ENCODE measurements around the gene TXNDC2. TPM values are rescaled to one million over a fixed set of nuclear protein-coding genes. Genes with fewer than 3 reads are reported as not detected.
"Not testable (repeated sequence)": the region's sequence is repeated elsewhere in the genome, so short reads cannot be mapped to it uniquely, and the experiment has no call there.

The TXNDC2 gene
- total RNA-seq, 1 donor from 2014 or later = not detected

DNA sequence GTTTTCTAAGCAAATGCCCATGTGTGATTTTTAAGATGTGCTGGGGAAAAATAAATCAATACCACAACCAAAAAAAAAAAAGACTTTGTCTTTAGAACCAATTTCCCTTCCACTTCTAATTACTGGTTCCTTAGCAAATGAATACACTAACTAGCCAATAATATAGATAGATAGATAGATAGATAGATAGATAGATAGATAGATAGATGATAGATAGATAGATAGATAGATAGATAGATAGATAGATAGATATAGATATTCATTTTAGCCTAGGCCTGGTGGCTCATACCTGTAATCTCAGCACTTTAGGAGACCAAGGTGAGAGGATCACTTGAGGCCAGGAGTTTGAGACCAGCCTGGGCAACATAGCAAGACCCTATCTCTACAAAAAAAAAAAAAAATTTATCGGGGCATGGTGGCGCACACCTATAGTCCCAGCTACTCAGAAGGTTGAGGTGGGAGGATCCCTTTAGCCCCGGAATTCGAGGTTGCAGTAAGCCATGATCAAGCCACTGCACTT is 28.2 kb upstream of the TXNDC2 start:
- intact Hi-C loops (cut with DNase I); DNase-seq; ATAC-seq (ENCODE audit: poor library complexity): not testable (repeated sequence)

DNA sequence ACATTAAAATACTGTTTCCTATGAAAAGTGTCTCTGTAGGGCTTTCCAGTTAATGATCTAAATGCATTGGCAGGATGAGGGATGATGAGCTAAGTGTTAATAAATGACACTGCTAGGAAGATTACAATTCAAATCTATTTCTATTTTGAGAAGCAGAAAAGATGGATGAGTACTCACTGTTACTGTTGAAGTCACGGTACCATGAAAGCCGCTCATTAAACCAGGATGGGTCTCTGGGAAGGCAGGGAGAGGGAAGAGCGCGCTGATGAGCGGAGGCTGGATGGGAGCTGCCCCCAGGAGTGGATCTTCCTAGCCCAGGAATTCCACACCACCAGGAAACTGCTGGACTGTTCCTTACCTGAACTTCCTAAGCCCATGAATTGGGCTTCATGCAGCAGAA is 27.1 kb upstream of the TXNDC2 start:
- intact Hi-C loops (cut with DNase I) = no loop called here
- DNase-seq (no peak), ATAC-seq (ENCODE audit: poor library complexity) (no peak)

DNA sequence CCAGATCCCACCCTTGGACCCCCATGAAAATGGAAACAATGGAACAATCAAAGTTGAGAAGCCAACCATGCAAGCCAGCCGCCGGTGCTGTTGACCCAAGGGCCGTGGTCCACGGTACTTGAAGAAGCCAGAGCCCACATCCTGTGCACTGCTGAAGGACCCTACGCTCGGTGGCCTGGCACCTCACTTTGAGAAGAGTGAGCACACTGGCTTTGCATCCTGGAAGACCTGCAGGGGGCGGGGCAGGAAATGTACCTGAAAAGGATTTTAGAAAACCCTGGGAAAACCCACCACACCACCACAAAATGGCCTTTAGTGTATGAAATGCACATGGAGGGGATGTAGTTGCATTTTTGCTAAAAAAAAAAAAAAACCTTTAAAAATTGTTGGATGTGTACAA is 26.5 kb upstream of the TXNDC2 start:
- ATAC-seq (ENCODE audit: poor library complexity) (no peak), DNase-seq (no peak)
- intact Hi-C loops (cut with DNase I) = no loop called here

DNA sequence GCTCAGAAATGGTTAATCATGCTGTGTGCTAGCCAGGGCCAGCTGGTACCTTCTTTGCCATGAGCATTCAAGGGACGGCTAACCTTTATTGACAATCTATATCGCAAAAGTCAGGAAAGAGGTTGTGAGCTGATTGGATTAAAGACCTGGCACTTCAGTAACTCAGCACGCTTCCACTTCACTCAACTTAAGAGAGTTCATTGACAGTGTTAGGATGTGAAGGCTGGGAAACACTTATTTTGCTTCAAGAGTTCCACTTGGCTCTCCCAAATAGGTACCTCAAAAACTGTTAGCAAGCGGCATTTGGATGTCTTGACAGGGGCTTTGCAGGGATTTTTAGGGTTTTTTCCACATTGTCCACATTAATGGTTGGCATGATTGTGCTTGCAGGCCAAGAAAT is 25.1 kb upstream of the TXNDC2 start:
- no peak for ATAC-seq (ENCODE audit: poor library complexity)
- intact Hi-C loops (cut with DNase I) = no loop called here
- DNase-seq = no peak

DNA sequence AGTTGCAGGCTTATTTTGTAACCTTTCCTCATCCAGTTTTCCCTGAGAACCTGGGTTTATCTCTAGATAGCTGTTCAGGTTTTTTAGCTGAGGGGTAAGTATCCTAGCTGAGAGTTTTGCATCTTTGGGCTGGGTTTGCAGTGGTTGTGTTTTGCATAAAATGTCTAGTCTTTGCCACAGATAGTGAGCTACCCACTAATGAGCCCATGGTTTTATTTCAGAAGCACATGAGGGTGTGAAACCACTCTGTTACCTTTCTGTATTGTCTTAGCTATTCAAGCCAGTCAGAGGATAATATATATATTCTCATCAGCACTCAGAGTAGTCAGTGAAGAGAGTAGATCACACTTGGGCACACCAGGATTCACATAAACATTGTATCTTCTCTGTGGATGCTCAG is 24.6 kb upstream of the TXNDC2 start:
- no peak for ATAC-seq (ENCODE audit: poor library complexity)
- DNase-seq = no peak
- intact Hi-C loops (cut with DNase I) = no loop called here

DNA sequence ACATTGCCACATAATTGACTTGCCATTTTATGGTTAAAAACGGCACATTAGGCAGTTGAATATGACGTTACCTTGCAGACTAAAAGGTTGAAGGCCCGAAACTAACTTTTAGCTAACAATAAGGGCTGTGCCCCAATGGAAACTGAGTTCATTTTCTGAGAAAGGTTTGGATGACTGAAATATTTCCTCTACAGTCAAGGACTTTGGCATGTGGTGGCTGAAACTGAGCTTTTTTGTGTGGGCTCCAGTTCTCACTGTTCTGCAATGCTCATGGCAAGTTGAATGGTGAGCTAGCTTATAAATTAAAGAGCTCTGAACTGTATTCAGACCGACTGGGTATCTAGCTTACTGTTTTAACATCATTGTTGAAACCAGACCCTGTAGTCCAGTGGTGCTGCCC is 23.8 kb upstream of the TXNDC2 start:
- no peak for DNase-seq
- ATAC-seq (ENCODE audit: poor library complexity) = no peak
- intact Hi-C loops (cut with DNase I) = no loop called here

DNA sequence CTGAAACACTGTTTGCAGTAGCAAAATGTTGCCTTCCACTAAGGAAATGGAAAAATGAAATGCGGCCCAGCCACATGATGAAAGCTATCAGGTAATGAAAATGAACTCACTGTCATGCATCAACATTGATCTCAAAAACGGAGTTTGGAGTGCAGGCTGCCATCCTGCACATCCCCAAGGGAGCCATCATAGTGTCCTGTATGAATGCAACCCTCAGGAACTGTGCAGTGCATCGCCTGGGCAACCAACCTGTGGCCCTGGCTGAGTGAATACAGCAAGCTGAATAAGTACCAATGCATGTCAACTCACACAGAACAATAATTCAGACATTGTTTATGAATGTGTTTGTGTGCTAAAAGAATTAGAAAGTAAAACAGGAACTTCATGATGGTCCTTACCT is 23.1 kb upstream of the TXNDC2 start:
- intact Hi-C loops (cut with DNase I) = no loop called here
- DNase-seq = no peak
- no peak for ATAC-seq (ENCODE audit: poor library complexity)

DNA sequence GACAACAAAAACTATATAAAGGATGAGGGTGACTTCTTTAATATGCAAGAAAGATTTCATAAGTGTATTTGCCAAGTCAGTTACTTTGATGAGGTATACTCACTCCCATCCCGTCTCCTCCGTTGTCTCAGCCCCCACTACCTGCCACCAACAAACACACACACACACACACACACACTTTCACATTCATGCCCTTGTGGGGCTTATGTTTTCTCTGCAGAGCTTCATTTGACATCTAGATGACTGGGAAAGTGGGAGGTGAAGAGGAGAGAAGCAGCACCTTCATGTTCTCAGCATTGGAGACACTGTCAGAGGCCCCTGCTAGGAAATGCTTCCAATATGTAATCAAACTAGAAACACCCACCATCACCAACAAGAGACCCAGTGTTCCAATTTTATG is 22.5 kb upstream of the TXNDC2 start:
- intact Hi-C loops (cut with DNase I) = no loop called here
- ATAC-seq (ENCODE audit: poor library complexity) (no peak), DNase-seq (no peak)

DNA sequence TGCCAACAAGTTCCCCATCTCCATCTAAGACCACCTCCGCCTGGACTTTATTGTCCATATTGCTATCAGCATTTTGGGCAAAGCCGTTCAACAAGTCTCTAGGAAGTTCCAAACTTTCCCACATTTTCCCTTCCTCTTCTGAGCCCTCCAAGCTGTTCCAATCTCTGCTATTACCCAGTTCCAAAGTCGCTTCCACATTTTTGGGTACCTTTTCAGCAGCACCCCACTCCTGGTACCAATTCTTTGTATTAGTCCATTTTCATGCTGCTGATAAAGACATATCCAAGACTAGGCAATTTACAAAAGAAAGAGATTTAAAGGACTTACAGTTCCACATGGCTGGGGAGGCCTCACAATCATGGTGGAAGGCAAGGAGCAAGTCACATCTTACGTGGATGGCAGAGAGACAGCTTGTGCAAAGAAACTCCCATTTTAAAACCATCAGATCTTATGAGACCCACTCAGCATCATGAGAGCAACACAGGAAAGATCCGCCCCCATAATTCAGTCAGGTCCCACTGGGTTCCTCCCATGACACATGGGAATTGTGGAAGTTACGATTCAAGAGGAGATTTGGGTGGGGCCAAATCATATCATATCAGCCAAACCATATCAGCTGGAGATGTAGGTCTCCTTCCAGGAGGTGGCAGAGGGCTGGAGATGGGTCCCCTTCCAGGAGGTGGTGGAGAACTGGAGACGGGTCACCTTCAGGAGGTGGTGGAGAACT is 19.8 kb upstream of the TXNDC2 start:
- no peak for DNase-seq

DNA sequence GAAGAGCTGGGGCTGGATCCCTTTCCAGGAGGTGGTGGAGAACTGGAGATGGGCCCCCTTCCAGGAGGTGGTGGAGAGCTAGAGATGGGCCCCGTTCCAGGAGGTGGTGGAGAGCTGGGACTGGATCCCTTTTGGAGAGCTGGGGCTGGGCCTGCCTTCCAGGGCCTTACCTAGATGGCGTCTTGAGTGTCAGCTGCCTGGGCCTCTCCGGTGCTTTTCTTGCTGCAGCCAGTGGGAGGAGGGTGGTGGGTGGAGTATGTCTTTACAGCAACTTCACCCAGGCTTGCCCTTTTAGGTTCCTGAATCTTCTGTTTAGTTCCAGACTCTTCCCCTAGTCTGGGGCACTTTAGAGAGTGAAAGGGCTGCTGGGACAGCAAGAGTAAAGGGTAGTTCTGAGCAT is 19.1 kb upstream of the TXNDC2 start:
- intact Hi-C loops (cut with DNase I) = no loop called here
- DNase-seq = no peak
- ATAC-seq (ENCODE audit: poor library complexity) = no peak

More for the DNA sequence above, 19.8 kb upstream of the TXNDC2 start:
- no peak for ATAC-seq (ENCODE audit: poor library complexity)
- intact Hi-C loops (cut with DNase I) = no loop called here

DNA sequence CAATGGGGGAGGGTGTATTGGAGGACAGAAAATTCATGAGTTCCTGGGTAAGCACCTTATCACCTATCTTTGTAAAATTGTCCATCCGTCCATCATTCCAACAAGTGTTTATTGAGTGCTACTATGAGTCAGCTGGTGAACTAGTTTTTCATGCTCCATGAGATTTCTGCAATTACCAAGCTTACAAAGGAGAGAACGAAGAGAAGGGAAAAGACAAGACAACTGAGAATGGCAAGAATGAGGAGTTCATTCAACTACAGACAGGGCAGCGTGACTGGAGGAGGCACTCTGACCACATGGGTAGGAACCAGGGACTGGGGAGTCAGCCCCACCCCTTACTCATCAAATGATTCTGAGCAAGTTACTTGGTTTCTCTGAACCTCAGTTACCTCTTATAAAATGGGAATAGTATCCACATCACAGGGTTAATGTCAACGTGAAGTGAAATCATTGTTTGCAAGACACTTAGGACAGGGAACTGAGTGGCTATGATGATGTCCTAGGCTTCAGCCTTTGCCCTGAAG is 18.6 kb upstream of the TXNDC2 start:
- DNase-seq (no peak), ATAC-seq (ENCODE audit: poor library complexity) (no peak)
- intact Hi-C loops (cut with DNase I) = no loop called here

DNA sequence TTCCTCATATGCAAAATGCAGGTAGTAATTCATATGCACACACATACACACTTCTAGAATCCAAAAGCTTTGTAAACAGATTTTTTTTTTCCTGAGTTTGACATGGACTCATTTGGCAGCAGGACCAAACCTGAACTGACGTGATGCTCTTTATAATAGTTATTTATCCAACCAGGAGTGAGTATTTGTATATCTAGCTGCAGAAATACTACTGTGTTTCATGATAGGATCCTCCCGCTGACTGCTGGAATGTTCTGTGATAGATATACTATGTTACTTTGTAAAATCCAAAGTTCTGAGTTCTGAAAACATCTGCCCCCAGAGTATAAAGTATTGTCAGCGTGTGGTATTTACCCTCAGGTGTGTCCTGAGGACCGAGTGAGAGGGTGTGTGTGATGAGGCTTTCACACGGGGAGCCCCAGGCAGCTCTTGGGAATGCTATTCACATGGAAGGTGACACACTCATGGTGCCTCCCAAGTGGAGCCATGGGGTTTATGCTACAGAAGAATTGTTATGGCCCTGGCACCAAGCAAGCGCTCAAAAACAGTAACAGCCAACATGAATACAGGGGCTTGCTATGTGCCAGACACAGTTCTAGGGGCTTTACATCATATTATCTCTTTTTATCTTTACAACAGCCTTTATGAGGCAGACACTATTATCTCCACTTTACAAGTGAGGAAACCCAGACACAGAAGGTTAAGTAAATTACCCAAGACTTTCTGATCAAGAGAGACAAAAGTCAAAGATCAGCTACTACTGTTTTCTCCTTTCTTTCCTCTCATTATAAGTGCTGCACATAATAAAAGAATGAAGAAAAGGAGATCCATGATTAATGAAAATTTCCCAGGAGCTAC is 16.7 kb upstream of the TXNDC2 start:
- ATAC-seq (ENCODE audit: poor library complexity) (no peak), DNase-seq (no peak)
- intact Hi-C loops (cut with DNase I) = no loop called here

DNA sequence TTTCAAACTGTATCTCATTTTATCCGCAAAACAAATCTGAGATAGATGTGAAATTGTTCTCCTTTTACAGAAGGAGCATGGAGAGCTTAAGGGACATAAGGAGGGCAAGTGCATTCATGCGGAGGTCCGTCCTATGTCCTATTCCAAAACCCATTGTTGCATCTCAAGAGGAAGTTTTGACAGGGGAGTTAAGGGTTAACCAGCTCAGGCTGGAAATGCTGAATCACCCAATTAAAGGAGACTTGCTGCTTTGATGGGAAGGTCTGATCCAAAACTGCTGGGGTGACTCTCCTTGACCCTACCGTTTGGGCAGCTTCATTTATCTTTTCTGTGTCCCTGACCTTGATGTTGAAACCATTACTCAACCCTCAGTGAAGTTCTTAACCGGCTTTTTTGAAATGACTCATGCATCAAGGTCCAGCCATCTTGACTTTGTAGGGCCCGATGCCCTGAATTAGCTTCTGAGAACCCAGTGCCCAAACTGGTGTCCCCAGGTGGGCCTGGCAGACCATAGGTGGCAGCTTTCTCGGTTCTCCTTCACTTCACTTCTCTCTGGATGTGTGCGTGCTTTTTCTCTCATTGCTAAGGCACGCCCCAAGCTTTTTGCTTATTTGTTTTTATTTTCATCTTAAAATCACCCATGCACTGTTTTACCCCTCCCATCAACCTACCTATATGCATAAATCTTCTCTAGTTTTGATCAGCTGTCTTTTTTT is 15.9 kb upstream of the TXNDC2 start:
- intact Hi-C loops (cut with DNase I) = no loop called here
- DNase-seq (no peak), ATAC-seq (ENCODE audit: poor library complexity) (no peak)

DNA sequence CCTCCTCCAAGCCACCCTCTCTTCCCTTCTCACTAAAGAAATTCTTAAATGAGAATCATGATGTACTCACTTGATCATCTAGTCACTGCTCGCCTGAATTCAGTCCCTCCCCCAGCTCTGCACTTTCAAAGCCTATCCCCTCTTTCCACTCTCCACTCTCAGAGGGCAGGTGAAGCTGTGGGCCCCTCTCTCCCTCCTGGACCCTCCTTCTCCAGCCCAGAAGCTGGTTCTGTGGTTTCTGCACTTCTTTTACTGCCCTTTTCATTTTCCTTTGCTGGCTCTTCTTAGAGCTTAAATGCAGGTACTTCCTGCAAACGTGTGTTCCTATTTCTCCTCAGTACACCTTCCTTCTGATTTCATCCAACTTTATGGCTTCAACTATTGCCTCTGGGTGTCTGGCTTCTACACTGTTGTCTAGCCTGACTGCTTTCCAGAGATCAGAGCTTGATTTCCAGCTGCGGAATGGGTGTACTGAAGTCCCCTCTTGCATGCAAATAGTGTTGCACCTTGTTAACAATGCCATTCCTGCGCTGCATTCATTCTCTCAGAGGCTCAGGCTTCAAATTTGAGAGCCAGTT is 15.3 kb upstream of the TXNDC2 start:
- DNase-seq = no peak
- intact Hi-C loops (cut with DNase I) = no loop called here

DNA sequence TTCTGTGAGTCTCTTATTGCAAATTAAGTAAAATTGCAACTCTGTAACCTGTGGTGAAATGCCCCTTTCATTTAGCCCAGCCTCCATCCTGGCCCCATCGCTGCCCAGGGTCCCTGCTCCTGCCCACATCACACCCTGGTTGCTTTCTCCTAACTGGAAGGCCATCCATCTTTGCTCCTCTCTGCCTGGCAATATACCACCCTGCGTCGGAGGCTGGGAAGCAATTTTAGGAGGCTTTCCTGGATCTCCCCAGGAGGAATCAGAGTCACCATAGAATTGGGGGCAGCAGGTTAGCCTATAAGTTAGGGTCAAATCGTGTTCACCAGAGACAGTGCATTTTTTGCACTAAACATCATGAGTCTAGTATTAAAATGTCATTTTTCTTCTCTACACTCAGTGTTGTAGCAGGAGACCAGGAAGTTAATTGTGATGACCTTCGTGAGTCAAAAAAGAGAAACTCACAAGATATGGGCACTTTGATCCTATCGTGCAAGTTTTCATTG is 14.5 kb upstream of the TXNDC2 start:
- DNase-seq (no peak), ATAC-seq (ENCODE audit: poor library complexity) (no peak)
- intact Hi-C loops (cut with DNase I) = no loop called here

More for the DNA sequence above, 15.3 kb upstream of the TXNDC2 start:
- no peak for ATAC-seq (ENCODE audit: poor library complexity)

DNA sequence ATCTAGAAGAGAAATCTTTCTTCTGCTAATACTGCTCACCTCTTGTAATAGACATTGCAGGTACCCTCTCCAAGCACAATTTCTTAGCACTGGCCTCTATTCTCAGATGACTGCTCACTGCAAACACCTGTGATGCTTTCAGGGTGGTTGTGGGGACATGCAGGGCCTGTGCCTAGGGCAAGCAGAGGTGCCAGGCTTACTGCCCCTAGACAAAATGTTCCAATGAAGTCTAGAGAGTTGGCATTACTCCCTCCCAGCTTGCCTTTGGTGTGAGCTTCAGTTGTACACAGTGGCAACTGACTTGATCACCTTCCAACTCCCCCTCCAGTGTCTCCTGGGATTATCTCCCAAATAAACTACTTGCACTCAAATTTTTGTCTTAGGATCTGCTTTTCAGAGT is 12.9 kb upstream of the TXNDC2 start:
- ATAC-seq (ENCODE audit: poor library complexity) (peak; percentile 50), DNase-seq (no peak)
- intact Hi-C loops (cut with DNase I) = no loop called here

DNA sequence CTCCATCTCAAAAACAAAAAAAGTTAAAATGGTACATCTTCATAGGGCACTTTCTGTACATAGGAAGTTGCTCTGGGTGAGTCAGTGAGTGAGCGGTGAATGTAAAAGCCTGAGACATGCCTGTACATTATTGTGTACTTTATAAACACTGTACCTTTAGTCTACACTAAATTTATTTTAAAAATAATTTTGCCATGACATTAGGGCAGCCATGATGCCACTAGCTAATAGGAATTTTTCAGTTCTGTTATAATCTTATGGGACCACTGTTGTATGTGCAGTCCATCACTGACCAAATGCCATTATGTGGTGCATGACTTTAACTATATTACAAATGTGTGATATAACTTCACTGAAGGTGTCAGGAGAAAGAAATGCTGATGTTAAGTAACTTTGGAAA is 11.0 kb upstream of the TXNDC2 start:
- ATAC-seq (ENCODE audit: poor library complexity) (no peak), DNase-seq (no peak)
- intact Hi-C loops (cut with DNase I) = no loop called here

DNA sequence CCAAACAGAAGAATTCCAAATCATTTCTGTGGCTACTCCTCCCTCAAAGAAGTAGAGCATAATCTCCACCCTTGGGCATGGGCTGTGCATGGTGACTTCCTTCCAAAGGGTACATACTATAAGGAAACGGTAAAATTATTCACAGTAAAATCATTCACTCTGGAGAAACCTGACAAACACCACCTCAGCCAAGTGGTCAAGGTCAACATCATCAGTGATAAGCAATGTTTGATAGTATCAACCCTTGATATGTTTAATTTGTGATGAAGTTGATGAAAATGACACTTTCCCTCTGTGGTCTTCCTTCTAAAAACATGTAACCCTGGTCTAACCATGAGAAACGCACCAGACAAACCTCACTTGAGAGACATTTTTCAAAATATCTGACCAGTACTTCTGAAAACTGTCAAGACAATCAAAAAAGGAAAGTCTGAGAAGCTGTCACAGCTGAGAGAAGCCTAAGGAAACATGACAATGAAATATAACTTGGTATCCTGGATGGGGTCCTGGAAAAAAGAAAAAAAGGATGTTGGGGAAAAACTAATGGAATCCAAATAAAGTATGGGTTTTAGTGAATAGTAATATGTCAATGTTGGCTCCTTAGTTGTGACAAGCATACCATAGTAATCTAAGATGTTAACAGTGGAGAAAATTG is 9.4 kb upstream of the TXNDC2 start:
- ATAC-seq (ENCODE audit: poor library complexity) (no peak), DNase-seq (no peak)
- intact Hi-C loops (cut with DNase I) = no loop called here
